Naive thymus-derived CD4-positive, alpha-beta T cell (primary cell): ENCODE results near the gene PRDM13. TPM values are rescaled to one million over a fixed set of nuclear protein-coding genes. Genes with fewer than 3 reads are reported as not detected.

ENCODE experiments used
- ATAC-seq: fragments of 150-1000 bp; cut with Tn5 transposase; 2 replicates; pipeline ENCODE4 v1.10.0; 2021; ENCODE audit warnings: mild to moderate bottlenecking, moderate library complexity
- CTCF ChIA-PET: fragments of 350-600 bp; sonication (Branson Sonifier 250); formaldehyde crosslinking; loops from one replicate; lab custom pipeline; 2021; ENCODE audit warnings: antibody characterized with exemption; lab: Charles Lee
- POLR2A ChIA-PET: fragments of 350-600 bp; sonication (Branson Sonifier 250); formaldehyde crosslinking; loops from one replicate; lab custom pipeline; 2021; ENCODE audit warnings: antibody characterized with exemption, inconsistent platforms; lab: Charles Lee
- DNase-seq, 9 donors: peaks; one replicate each; pipeline versions ENCODE4 v3.0.0 to v3.0.0-alpha.2; 2020 to 2022; ENCODE audit warnings: mixed read lengths in 1 of 9
- H3K27ac ChIP-seq: one replicate; pipeline ENCODE4 v1.7.0; 2013; ENCODE audit warnings: mild to moderate bottlenecking, low read depth, low read length, moderate library complexity
- H3K27me3 ChIP-seq, 2 donors: one replicate each; pipeline ENCODE4 v1.7.0; 2013; ENCODE audit warnings: low read length in 2 of 2, mild to moderate bottlenecking in 2 of 2, moderate library complexity in 2 of 2; ENCODE audit not compliant: control insufficient read depth in 2 of 2, insufficient read depth in 2 of 2
- H3K36me3 ChIP-seq, 3 experiments: 1 replicate in 2 of 3; 2 replicates in 1 of 3; pipeline ENCODE4 v1.7.0; 2013; ENCODE audit warnings: low read length in 3 of 3, mild to moderate bottlenecking in 3 of 3, moderate library complexity in 1 of 3; ENCODE audit not compliant: insufficient read depth in 3 of 3, control insufficient read depth in 2 of 3
- H3K4me1 ChIP-seq, 2 donors: one replicate each; pipeline ENCODE4 v1.7.0; 2013; ENCODE audit warnings: low read length in 2 of 2, mild to moderate bottlenecking in 2 of 2, moderate library complexity in 1 of 2; ENCODE audit not compliant: control insufficient read depth in 2 of 2, insufficient read depth in 2 of 2
- H3K4me3 ChIP-seq: 2 replicates; pipeline ENCODE4 v1.7.0; 2013; ENCODE audit warnings: mild to moderate bottlenecking, low read length
- H3K9me3 ChIP-seq, 3 experiments: 1 replicate in 2 of 3; 2 replicates in 1 of 3; pipeline ENCODE4 v1.7.0; 2013; ENCODE audit warnings: low read length in 3 of 3; ENCODE audit not compliant: control insufficient read depth in 2 of 3
- H3K27ac Mint-ChIP-seq, 9 donors: one replicate each; pipeline ENCODE4 v1.8.0; 2020 to 2022; ENCODE audit warnings: mixed read lengths in 9 of 9, mild to moderate bottlenecking in 8 of 9, moderate library complexity in 5 of 9, inconsistent platforms in 2 of 9
- H3K27me3 Mint-ChIP-seq, 5 donors: one replicate each; pipeline ENCODE4 v1.8.0; 2021 to 2022; ENCODE audit warnings: mixed read lengths in 5 of 5, mild to moderate bottlenecking in 1 of 5
- H3K36me3 Mint-ChIP-seq, 5 donors: one replicate each; pipeline ENCODE4 v1.8.0; 2020 to 2022; ENCODE audit warnings: mixed read lengths in 5 of 5, mild to moderate bottlenecking in 3 of 5, inconsistent platforms in 1 of 5
- H3K4me1 Mint-ChIP-seq, 7 donors: one replicate each; pipeline ENCODE4 v1.8.0; 2020 to 2022; ENCODE audit warnings: mixed read lengths in 7 of 7, mild to moderate bottlenecking in 3 of 7, inconsistent platforms in 1 of 7
- H3K4me3 Mint-ChIP-seq, 10 donors: one replicate each; pipeline ENCODE4 v1.8.0; 2020 to 2022; ENCODE audit warnings: mild to moderate bottlenecking in 10 of 10, mixed read lengths in 10 of 10, moderate library complexity in 6 of 10, inconsistent platforms in 2 of 10
- H3K9me3 Mint-ChIP-seq, 11 donors: one replicate each; pipeline ENCODE4 v1.8.0; 2020 to 2022; ENCODE audit warnings: mixed read lengths in 11 of 11, mild to moderate bottlenecking in 4 of 11, inconsistent platforms in 1 of 11, moderate library complexity in 1 of 11
- intact Hi-C, 2 donors: fragments of 100-400 bp; cut with micrococcal nuclease; formaldehyde crosslinking; loops; one replicate each; pipeline ENCODE4 v1.15.1; 2023
- polyA plus RNA-seq, 2 donors: library from polyadenylated mRNA; unstranded; fragments of 300-500 nt; fragmentation: Illumina TruSeq; gene quantifications; one replicate each; pipeline ENCODE4 v1.2.3, GENCODE V29; 2021
- total RNA-seq, 6 experiments: library from RNA in 5 of 6; stranded (reverse) in 5 of 6; gene quantifications; 1 replicate in 5 of 6; 2 replicates in 1 of 6; pipeline ENCODE4 v1.2.3 and lab custom pipeline; 2021 to 2026

Gene PRDM13
- total and polyA plus RNA-seq, 7 experiments from 2014 or later, result not detected

DNA sequence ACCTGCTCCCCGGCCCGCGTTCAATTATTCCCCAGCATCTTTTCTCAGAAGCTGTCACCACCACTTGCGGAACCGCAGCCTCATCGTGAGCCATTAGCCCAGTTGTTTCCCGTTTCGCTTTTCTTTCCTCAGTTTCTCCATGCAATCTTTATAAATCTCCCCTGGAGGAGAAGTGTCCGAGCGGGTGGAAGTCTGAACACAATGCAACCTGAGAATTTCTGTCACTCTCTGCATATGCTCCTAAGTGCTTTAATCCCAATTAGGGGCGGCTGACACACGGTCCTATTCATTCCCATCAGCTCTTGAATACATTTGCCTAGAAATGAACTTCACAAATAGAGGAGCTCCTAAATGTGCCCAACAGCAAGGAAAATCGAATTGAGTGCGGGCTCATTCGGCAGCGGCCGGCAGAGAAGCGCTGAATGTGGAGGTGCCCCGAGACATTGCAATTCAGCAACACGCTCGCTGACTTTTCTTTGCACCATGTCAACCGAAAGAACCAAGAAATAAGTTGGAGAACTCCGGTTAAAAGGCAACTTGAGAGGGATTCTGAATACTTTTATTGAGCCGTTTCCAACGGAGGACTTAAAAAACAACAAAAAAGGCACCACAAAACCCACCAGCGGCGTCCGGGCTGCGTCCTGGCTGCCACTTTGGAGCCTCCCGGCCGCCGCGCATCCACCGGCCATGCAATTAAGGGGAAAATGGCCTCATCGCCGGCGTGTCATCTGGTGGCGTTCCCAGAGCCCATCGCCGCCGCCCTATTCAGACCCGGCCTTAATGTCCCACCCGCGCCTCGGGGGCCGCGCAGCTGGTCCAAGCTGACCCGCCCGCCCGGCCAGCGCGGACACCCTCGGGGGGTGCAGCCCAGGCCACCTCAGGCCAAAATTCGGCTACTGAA is 3.9 kb upstream of the PRDM13 start:
- H3K4me3 Mint-ChIP-seq, result peak overlapping the region; percentile 62 to 77 (median 70)
- peaks cover 18 to 40% (median 22%) of the 10 kb centered on the region in 7 donors for H3K4me1 Mint-ChIP-seq
- Histone ChIP-seq H3K4me1 (peaks cover 18 to 28% of the 10 kb centered on the region in 2 donors), H3K27me3 (peaks cover 37 to 39% of the 10 kb centered on the region in 2 donors), H3K36me3 (no peaks in the 10 kb centered on the region), H3K27ac (no peak overlapping the region), H3K9me3 (no peaks in the 10 kb centered on the region), H3K4me3 (peak overlapping the region; percentile 40)
- DNase-seq (peak in 1 of 9 donors; percentile 22), ATAC-seq (peak; percentile 28)
- H3K27me3 Mint-ChIP-seq, result peaks cover 83 to 94% (median 85%) of the 10 kb centered on the region in 5 donors
- CTCF ChIA-PET, result no interaction called here
- H3K27ac Mint-ChIP-seq, result peak overlapping the region in 1 of 9 donors; percentile 33
- intact Hi-C loops, result loop anchor here (1.0 to 5.0 kb wide), 4 partner anchors 9 to 135 kb away; no protein-coding TSS in a partner anchor
- no peaks in the 10 kb centered on the region for H3K36me3 Mint-ChIP-seq
- H3K9me3 Mint-ChIP-seq, result peaks cover 0 to 14% (median 3%) of the 10 kb centered on the region in 11 donors
- POLR2A ChIA-PET, result no interaction called here

DNA sequence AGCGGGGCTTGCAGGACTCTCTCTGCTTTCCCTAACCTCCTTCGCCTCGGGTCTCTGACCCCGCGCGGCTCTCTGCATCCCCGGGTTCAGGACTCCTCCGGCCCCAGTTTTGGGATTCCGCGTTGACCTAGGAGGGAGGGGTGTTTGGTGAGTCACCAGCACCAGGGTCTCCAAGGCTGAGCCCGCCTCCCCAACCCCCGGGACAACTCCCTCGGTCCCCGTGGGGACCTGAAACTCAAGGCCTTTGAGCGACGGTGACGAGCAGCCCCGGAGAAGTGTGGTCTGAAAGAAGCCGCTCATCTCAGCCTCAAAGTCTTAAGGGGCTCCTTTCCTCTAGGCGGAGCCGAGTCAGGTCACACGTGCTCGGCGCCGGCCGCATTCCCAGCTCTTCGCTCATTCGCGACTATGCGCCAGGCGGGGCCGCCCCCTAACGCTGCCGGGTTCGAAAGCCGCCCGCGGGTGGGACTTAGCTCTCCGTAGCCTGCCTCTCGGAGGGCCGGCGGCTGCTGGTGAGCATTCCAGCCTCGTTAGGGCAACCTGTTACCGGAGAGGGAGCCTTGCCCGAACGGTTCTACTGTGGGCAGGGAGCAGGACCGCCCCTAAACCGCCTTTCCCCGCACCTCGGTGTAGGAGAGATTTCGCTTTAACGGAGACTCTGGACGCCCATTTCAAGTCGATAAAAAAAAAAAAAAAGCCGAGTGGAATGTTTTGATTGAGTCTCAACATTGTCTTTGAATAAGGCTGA is 3.0 kb upstream of the PRDM13 start:
- peaks cover 18 to 28% of the 10 kb centered on the region in 2 donors for H3K4me1 ChIP-seq
- H3K27ac ChIP-seq, result no peak overlapping the region
- Mint-ChIP-seq H3K9me3 (peaks cover 0 to 15% (median 3%) of the 10 kb centered on the region in 11 donors), H3K4me1 (peaks cover 18 to 44% (median 27%) of the 10 kb centered on the region in 7 donors), H3K27me3 (peaks cover 83 to 94% (median 85%) of the 10 kb centered on the region in 5 donors), H3K27ac (no peak overlapping the region), H3K4me3 (peak overlapping the region; percentile 35 to 75 (median 70)), H3K36me3 (peaks cover 0 to 4% (median 0%) of the 10 kb centered on the region in 5 donors)
- H3K36me3 ChIP-seq, result no peaks in the 10 kb centered on the region
- peak overlapping the region; percentile 40 for H3K4me3 ChIP-seq
- peaks cover 45 to 47% of the 10 kb centered on the region in 2 donors for H3K27me3 ChIP-seq
- ChIA-PET CTCF (interaction anchor here (0.6 kb wide), 1 partner anchor 273 kb away, joined by 3 read pairs; no protein-coding TSS in a partner anchor), POLR2A (no interaction called here)
- DNase-seq (peak in 1 of 9 donors; percentile 48), ATAC-seq (peak; percentile 35)
- intact Hi-C loops, result loop anchor here (1.0 to 5.0 kb wide), 4 partner anchors 8 to 136 kb away; no protein-coding TSS in a partner anchor
- peaks cover 0 to 2% (median 0%) of the 10 kb centered on the region in 3 experiments for H3K9me3 ChIP-seq

DNA sequence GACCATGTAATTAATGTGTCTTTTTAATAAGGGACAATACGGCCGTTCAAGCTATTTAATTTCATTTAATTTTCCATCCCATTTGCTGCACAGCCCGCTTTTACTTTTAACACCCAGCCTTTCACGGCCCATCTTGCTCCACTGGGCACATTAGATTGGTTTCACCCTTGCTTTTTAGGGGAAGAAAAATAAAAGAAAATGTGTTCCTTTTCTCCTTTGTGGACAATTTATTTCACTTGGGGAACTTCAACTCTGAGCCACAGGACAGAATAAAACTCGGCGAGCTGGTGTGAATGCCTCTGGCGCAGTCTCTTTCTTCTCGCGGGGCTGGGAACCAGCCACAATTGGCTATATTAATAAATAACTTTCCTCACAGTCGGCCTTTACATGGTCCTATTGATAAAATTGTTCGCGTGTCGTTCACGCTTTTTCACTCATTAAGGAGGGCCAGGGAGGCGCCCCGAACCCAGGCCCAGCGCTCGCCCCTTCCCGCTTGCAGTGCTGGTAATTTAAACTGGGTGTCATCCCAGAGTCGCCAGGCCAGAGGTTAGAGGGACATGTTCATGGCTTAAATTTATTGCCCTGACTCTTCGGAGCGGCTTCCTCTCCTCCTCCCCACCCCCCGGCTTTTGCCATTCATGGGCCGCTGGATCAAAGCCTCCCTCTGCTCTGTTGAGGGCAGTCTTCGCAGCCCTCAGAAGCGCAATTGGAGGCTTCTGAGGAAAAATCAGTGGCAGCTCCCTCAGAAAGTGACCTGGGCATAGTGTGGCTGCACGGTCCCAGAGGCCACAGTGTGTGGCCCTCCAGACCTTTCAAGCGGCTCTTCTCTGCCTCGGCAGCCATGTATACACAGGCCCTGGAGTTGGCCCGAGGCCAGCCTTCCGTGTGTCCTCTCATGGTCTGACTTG is 2.2 kb upstream of the PRDM13 start:
- H3K36me3 ChIP-seq, result no peaks in the 10 kb centered on the region
- ChIA-PET CTCF (interaction anchor here (0.6 kb wide), 1 partner anchor 274 kb away, joined by 3 read pairs; no protein-coding TSS in a partner anchor), POLR2A (no interaction called here)
- Mint-ChIP-seq H3K27ac (peak overlapping the region in 1 of 9 donors; percentile 71), H3K4me1 (peaks cover 18 to 49% (median 28%) of the 10 kb centered on the region in 7 donors), H3K4me3 (peak overlapping the region; percentile 33 to 75 (median 70)), H3K36me3 (peaks cover 0 to 4% (median 0%) of the 10 kb centered on the region in 5 donors), H3K27me3 (peaks cover 82 to 94% (median 85%) of the 10 kb centered on the region in 5 donors), H3K9me3 (peaks cover 0 to 21% (median 5%) of the 10 kb centered on the region in 11 donors)
- H3K27me3 ChIP-seq, result peaks cover 53 to 54% of the 10 kb centered on the region in 2 donors
- intact Hi-C loops, result loop anchor here in 1 of 2 donors (1.0 to 5.0 kb wide), 3 partner anchors 10 to 843 kb away; no protein-coding TSS in a partner anchor
- ATAC-seq, result no peak
- H3K27ac ChIP-seq, result no peak overlapping the region
- peak overlapping the region; percentile 40 for H3K4me3 ChIP-seq
- H3K4me1 ChIP-seq, result peaks cover 18 to 28% of the 10 kb centered on the region in 2 donors
- DNase-seq, result no peak
- peaks cover 0 to 4% (median 0%) of the 10 kb centered on the region in 3 experiments for H3K9me3 ChIP-seq

GRCh38 chr6:99605074-99605734 is 1.4 kb upstream of the PRDM13 start:
- Histone ChIP-seq H3K27me3 (peaks cover 53 to 54% of the 10 kb centered on the region in 2 donors), H3K27ac (no peak overlapping the region), H3K9me3 (peaks cover 0 to 4% (median 0%) of the 10 kb centered on the region in 3 experiments), H3K36me3 (no peaks in the 10 kb centered on the region), H3K4me1 (peaks cover 23 to 28% of the 10 kb centered on the region in 2 donors), H3K4me3 (no peak overlapping the region)
- peaks cover 22 to 54% (median 33%) of the 10 kb centered on the region in 7 donors for H3K4me1 Mint-ChIP-seq
- peaks cover 3 to 27% (median 9%) of the 10 kb centered on the region in 11 donors for H3K9me3 Mint-ChIP-seq
- peaks cover 82 to 94% (median 84%) of the 10 kb centered on the region in 5 donors for H3K27me3 Mint-ChIP-seq
- peak overlapping the region in 8 of 10 donors; percentile 9 to 75 (median 70) for H3K4me3 Mint-ChIP-seq
- DNase-seq (no peak), ATAC-seq (no peak)
- peaks cover 0 to 6% (median 0%) of the 10 kb centered on the region in 5 donors for H3K36me3 Mint-ChIP-seq
- H3K27ac Mint-ChIP-seq, result peak overlapping the region in 1 of 9 donors; percentile 71
- CTCF ChIA-PET, result no interaction called here
- intact Hi-C loops, result loop anchor here in 1 of 2 donors (5.0 kb wide), 1 partner anchor 842 kb away; no protein-coding TSS in a partner anchor
- POLR2A ChIA-PET, result interaction anchor here (0.5 kb wide), 1 partner anchor 139 kb away, joined by 3 read pairs; no protein-coding TSS in a partner anchor

DNA sequence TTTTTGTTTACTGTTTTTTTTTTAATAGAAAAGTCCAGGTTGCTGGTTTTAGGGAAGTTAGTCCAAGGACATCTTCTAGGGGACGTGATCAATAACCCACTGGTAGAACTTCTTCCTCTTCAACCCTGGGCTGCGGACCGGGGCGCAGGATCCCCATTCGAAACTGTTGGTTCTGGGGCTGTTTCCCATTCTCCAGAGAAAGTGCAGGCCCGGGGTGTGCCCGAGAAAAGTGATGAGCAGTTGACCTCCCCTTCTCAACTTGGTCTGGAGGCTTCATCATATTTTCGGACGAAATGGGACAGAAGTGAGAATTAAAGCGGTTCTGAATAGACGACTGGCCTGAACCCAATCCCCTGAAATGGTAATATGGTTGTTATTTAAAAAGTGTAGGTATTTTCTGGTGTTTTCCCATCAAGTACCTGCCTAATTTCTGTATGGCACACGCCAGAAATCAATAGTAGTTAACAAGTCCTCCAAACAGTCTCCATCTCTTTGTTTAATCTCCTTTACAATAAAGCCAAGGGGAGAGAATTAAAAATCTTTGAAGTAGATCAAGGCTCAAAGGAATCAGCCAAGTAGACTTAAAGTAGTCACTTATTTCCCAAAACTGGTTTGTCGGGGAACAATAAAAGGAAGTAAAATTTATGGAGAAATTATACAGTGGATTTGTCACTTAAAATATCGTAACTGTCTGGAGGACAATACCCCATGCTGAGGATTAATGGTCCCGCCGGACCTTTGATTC is 550 bp upstream of the PRDM13 start:
- H3K27ac Mint-ChIP-seq, result peak overlapping the region in 2 of 9 donors; percentile 56 to 62
- no peak for ATAC-seq
- Histone ChIP-seq H3K36me3 (no peaks in the 10 kb centered on the region), H3K27me3 (peaks cover 47% of the 10 kb centered on the region in 2 donors), H3K4me3 (no peak overlapping the region), H3K4me1 (peaks cover 24 to 28% of the 10 kb centered on the region in 2 donors), H3K9me3 (peaks cover 0 to 4% (median 0%) of the 10 kb centered on the region in 3 experiments), H3K27ac (no peak overlapping the region)
- intact Hi-C loops, result loop anchor here in 1 of 2 donors (2.0 to 5.0 kb wide), 2 partner anchors 775 to 841 kb away; no protein-coding TSS in a partner anchor
- H3K36me3 Mint-ChIP-seq, result peaks cover 0 to 6% (median 0%) of the 10 kb centered on the region in 5 donors
- ChIA-PET CTCF (no interaction called here), POLR2A (no interaction called here)
- peaks cover 25 to 57% (median 35%) of the 10 kb centered on the region in 7 donors for H3K4me1 Mint-ChIP-seq
- H3K9me3 Mint-ChIP-seq, result peaks cover 3 to 32% (median 13%) of the 10 kb centered on the region in 11 donors
- H3K27me3 Mint-ChIP-seq, result peaks cover 82 to 94% (median 85%) of the 10 kb centered on the region in 5 donors
- H3K4me3 Mint-ChIP-seq, result peak overlapping the region in 4 of 10 donors; percentile 12 to 69 (median 46)
- no peak for DNase-seq
